Thyroid gland (tissue), 4 donors: Measurements from ENCODE around the gene SLN. TPM values are rescaled to one million over a fixed set of nuclear protein-coding genes. Genes with fewer than 3 reads are reported as not detected.

Source experiments
- DNase-seq, 2 donors: peaks; one replicate each; pipeline ENCODE4 v3.0.0-alpha.2; 2019
- H3K27ac ChIP-seq, 3 donors: fragments of 200-600 bp; sonication (generic); 1 replicate in 2 of 3; 2 replicates in 1 of 3; pipeline ENCODE4 v1.5.1; 2016 to 2019; ENCODE audit warnings: mild to moderate bottlenecking in 1 of 3, moderate library complexity in 1 of 3
- H3K27me3 ChIP-seq: fragments of 200-600 bp; sonication (generic); one replicate; pipeline ENCODE4 v1.5.1; 2019
- H3K36me3 ChIP-seq, 2 donors: fragments of 200-600 bp; sonication (generic); one replicate each; pipeline ENCODE4 v1.5.1; 2016 to 2019
- H3K4me1 ChIP-seq, 2 donors: fragments of 200-600 bp; sonication (generic); one replicate each; pipeline ENCODE4 v1.5.1; 2017 to 2019
- H3K4me3 ChIP-seq, 3 donors: fragments of 200-600 bp; sonication (generic); replicated peaks in 1 of 3; 1 replicate in 2 of 3; 2 replicates in 1 of 3; pipeline ENCODE4 v1.5.1; 2016; ENCODE audit warnings: mild to moderate bottlenecking in 1 of 3
- H3K9me3 ChIP-seq: fragments of 200-600 bp; sonication (generic); one replicate; pipeline ENCODE4 v1.5.1; 2017
- CTCF ChIP-seq, 6 experiments: fragments of 200-600 bp in 3 of 6; fragments of 450-650 bp in 3 of 6; sonication (generic) in 3 of 6; IDR thresholded peaks; one replicate each; pipeline ENCODE4 v1.5.1; 2016 to 2019; ENCODE audit warnings: antibody characterized with exemption in 6 of 6, mild to moderate bottlenecking in 2 of 6, inconsistent platforms in 1 of 6, moderate library complexity in 1 of 6
- POLR2A ChIP-seq, 2 donors: fragments of 450-650 bp; IDR thresholded peaks; one replicate each; pipeline ENCODE4 v1.6.1; 2017; ENCODE audit warnings: antibody characterized with exemption in 2 of 2, mild to moderate bottlenecking in 2 of 2, moderate library complexity in 1 of 2
- WGBS, 2 donors: methylation state at CpG; one replicate each; pipeline ENCODE4 v1.1.5; 2017; 5-methylcytosine and 5-hydroxymethylcytosine counted together
- intact Hi-C: fragments of 100-400 bp; cut with DNase I; formaldehyde crosslinking; loops from one replicate; pipeline ENCODE4 v1.15.1; 2023
- total RNA-seq, 4 donors: library from RNA; depleted of rRNA; stranded (reverse); fragments of >200 nt; gene quantifications; one replicate each; pipeline ENCODE4 v1.2.3, GENCODE V29; 2016

The SLN gene
- total RNA-seq, 4 donors from 2014 or later: not detected

GRCh38 chr11:107669893-107670601, 41.8 kb downstream of the SLN start:
- Histone ChIP-seq H3K9me3 (no peaks in the 10 kb centered on the region), H3K4me3 (no peak overlapping the region), H3K27ac (no peak overlapping the region), H3K4me1 (no peaks in the 10 kb centered on the region), H3K36me3 (no peaks in the 10 kb centered on the region), H3K27me3 (no peaks in the 10 kb centered on the region)
- 64 to 74% methylated on average over 3 to 4 of the region's 4 CpGs for WGBS, 2 donors
- intact Hi-C loops: no loop called here
- TF ChIP-seq CTCF (IDR thresholded peaks at IDR 0.05): no peak
- TF ChIP-seq POLR2A (IDR thresholded peaks at IDR 0.05): no peak
- no peak for DNase-seq

- Histone ChIP-seq H3K36me3 (no peaks in the 10 kb centered on the region), H3K4me3 (no peak overlapping the region), H3K9me3 (no peaks in the 10 kb centered on the region), H3K4me1 (no peaks in the 10 kb centered on the region), H3K27ac (no peak overlapping the region), H3K27me3 (no peaks in the 10 kb centered on the region)
- DNase-seq: no peak
- no peak for TF ChIP-seq POLR2A (IDR thresholded peaks at IDR 0.05)
- no peak for TF ChIP-seq CTCF (IDR thresholded peaks at IDR 0.05)
- intact Hi-C loops: no loop called here
- WGBS, 2 donors: 86 to 92% methylated on average over 11 of the region's 11 CpGs
Observed at GRCh38 chr11:107669191-107669740, 42.6 kb downstream of the SLN start.

- no peak overlapping the region for H3K27ac ChIP-seq
- H3K27me3 ChIP-seq: no peaks in the 10 kb centered on the region
- no peaks in the 10 kb centered on the region for H3K9me3 ChIP-seq
- WGBS, 2 donors: 67 to 72% methylated on average over 8 of the region's 8 CpGs
- no peak for DNase-seq
- no peaks in the 10 kb centered on the region for H3K36me3 ChIP-seq
- intact Hi-C loops: no loop called here
- no peaks in the 10 kb centered on the region for H3K4me1 ChIP-seq
- TF ChIP-seq POLR2A (IDR thresholded peaks at IDR 0.05): no peak
- TF ChIP-seq CTCF (IDR thresholded peaks at IDR 0.05): no peak
- H3K4me3 ChIP-seq: no peak overlapping the region
Observed at GRCh38 chr11:107666911-107667613, 44.8 kb downstream of the SLN start.

GRCh38 chr11:107665018-107665417, 46.8 kb downstream of the SLN start:
- H3K4me3 ChIP-seq: no peak overlapping the region
- no peak for TF ChIP-seq CTCF (IDR thresholded peaks at IDR 0.05)
- no peak for TF ChIP-seq POLR2A (IDR thresholded peaks at IDR 0.05)
- 79 to 88% methylated on average over 10 of the region's 10 CpGs for WGBS, 2 donors

GRCh38 chr11:107661656-107662055, 50.2 kb downstream of the SLN start:
- Histone ChIP-seq H3K9me3 (no peaks in the 10 kb centered on the region), H3K27ac (no peak overlapping the region), H3K36me3 (no peaks in the 10 kb centered on the region), H3K27me3 (no peaks in the 10 kb centered on the region), H3K4me3 (no peak overlapping the region), H3K4me1 (no peaks in the 10 kb centered on the region)
- no peak for DNase-seq
- intact Hi-C loops: no loop called here
- WGBS, 2 donors: 94 to 97% methylated on average over 1 of the region's 1 CpG
- TF ChIP-seq POLR2A (IDR thresholded peaks at IDR 0.05): no peak
- TF ChIP-seq CTCF (IDR thresholded peaks at IDR 0.05): no peak

More at GRCh38 chr11:107665018-107665417, 46.8 kb downstream of the SLN start:
- no peak for DNase-seq
- Histone ChIP-seq H3K4me1 (no peaks in the 10 kb centered on the region), H3K36me3 (no peaks in the 10 kb centered on the region), H3K27me3 (no peaks in the 10 kb centered on the region), H3K9me3 (no peaks in the 10 kb centered on the region), H3K27ac (no peak overlapping the region)
- intact Hi-C loops: no loop called here
